Raji (cell line): ENCODE results near the gene RAB40C.

Experiments
- POLR2A ChIP-seq: IDR thresholded peaks from 2 replicates; pipeline ENCODE4 v1.6.1; 2011; ENCODE audit warnings: low read depth, low read length, control low read depth; ENCODE audit not compliant: insufficient read depth

The RAB40C gene

GRCh38 chr16:645852-646678, 56.2 kb downstream of the RAB40C start:
- TF ChIP-seq POLR2A, result peak; percentile 13; the same call in 1 of the 2 replicates

- TF ChIP-seq POLR2A, result no peak; the same call in 1 of the 2 replicates
Observed at GRCh38 chr16:646679-647172, 56.9 kb downstream of the RAB40C start.

- TF ChIP-seq POLR2A, result peak; percentile 32; the same call in 1 of the 2 replicates
Observed at GRCh38 chr16:647173-647902, 57.5 kb downstream of the RAB40C start.

- peak; percentile 35; the same call in 1 of the 2 replicates for TF ChIP-seq POLR2A
Observed at GRCh38 chr16:648071-648780, 58.4 kb downstream of the RAB40C start.

- peak; percentile 82 for TF ChIP-seq POLR2A
Observed at GRCh38 chr16:648781-649589, 59.1 kb downstream of the RAB40C start, which contains the start of gene WDR90. Gene WDR90, plus strand, starts transcription at chr16:649365. Its CDS starts 52 bp downstream, at chr16:649417.

- no peak for TF ChIP-seq POLR2A
Observed at GRCh38 chr16:649631-650030, 59.8 kb downstream of the RAB40C start.

GRCh38 chr16:651844-652243, 62.0 kb downstream of the RAB40C start:
- no peak for TF ChIP-seq POLR2A

- no peak for TF ChIP-seq POLR2A
Observed at GRCh38 chr16:652454-653305, 62.8 kb downstream of the RAB40C start.

GRCh38 chr16:654034-654433, 64.2 kb downstream of the RAB40C start:
- no peak for TF ChIP-seq POLR2A

GRCh38 chr16:657487-657886, 67.6 kb downstream of the RAB40C start:
- no peak for TF ChIP-seq POLR2A

- TF ChIP-seq POLR2A, result no peak
Observed at GRCh38 chr16:658679-659571, 69.1 kb downstream of the RAB40C start.

- no peak for TF ChIP-seq POLR2A
Observed at GRCh38 chr16:659618-660017, 69.8 kb downstream of the RAB40C start.

GRCh38 chr16:660132-660458, 70.2 kb downstream of the RAB40C start:
- no peak for TF ChIP-seq POLR2A
